Right atrium auricular region (tissue), 2 donors: ENCODE measurements around the gene XRCC2. TPM values are rescaled to one million over a fixed set of nuclear protein-coding genes. Genes with fewer than 3 reads are reported as not detected.

Experiments
- DNase-seq: peaks from one replicate; pipeline ENCODE4 v3.0.0-alpha.2; 2019; ENCODE audit warnings: low spot score
- H3K27ac ChIP-seq, 2 donors: fragments of 200-600 bp; sonication (generic); 1 replicate in 1 of 2; 2 replicates in 1 of 2; pipeline ENCODE4 v1.5.1; 2016 to 2019
- H3K27me3 ChIP-seq, 2 donors: fragments of 200-600 bp; sonication (generic); one replicate each; pipeline versions ENCODE4 v1.5.1 to v1.6.0; 2017 to 2019
- H3K36me3 ChIP-seq: fragments of 200-600 bp; sonication (generic); one replicate; pipeline ENCODE4 v1.5.1; 2016
- H3K4me1 ChIP-seq, 2 donors: fragments of 200-600 bp; sonication (generic); one replicate each; pipeline versions ENCODE4 v1.5.1 to v1.6.0; 2017 to 2019
- H3K4me3 ChIP-seq, 2 donors: fragments of 200-600 bp; sonication (generic); 1 replicate in 1 of 2; 2 replicates in 1 of 2; pipeline ENCODE4 v1.5.1; 2017 to 2019; ENCODE audit warnings: mild to moderate bottlenecking in 1 of 2, moderate library complexity in 1 of 2
- H3K9me3 ChIP-seq, 2 donors: fragments of 200-600 bp; sonication (generic); one replicate each; pipeline ENCODE4 v1.5.1; 2019
- CTCF ChIP-seq, 2 donors: fragments of 200-600 bp; sonication (generic); IDR thresholded peaks; one replicate each; pipeline ENCODE4 v1.5.1; 2019; ENCODE audit warnings: antibody characterized with exemption in 2 of 2
- total RNA-seq, 2 donors: library from RNA; depleted of rRNA; stranded (reverse); fragments of >200 nt; gene quantifications; one replicate each; pipeline ENCODE4 v1.1.0, GENCODE V29; 2016

Gene XRCC2
- total RNA-seq, 2 donors from 2014 or later, result 0.20 to 0.48 TPM

DNA sequence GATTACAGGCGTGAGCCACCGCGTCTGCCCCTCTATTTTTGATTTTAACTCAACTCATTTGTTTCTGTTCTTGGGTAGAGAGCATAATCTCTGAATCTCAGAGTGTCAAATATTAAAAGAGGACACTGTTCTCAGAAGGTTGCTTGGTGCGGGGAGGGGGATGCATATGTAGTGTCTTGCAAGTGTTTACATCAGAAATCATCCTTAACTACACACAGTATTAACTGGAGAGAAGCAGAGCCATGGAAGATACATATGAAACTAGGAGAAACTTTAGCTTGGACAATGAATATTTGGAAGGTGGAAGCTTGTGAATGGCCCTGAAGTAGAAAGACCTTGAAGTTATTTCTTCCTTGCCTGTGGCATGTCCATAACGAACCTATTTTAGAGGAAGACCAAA, 57.5 kb downstream of the XRCC2 start:
- H3K36me3 ChIP-seq, result no peaks in the 10 kb centered on the region
- H3K4me1 ChIP-seq, result peaks cover 0 to 5% of the 10 kb centered on the region in 2 donors
- H3K4me3 ChIP-seq, result no peak overlapping the region
- H3K9me3 ChIP-seq, result no peaks in the 10 kb centered on the region
- no peaks in the 10 kb centered on the region for H3K27me3 ChIP-seq
- H3K27ac ChIP-seq, result no peak overlapping the region
- no peak for DNase-seq
- TF ChIP-seq CTCF (IDR thresholded peaks at IDR 0.05), result no peak

GRCh38 chr7:152617056-152617455, 58.9 kb downstream of the XRCC2 start:
- no peak overlapping the region for H3K4me3 ChIP-seq
- H3K9me3 ChIP-seq, result no peaks in the 10 kb centered on the region
- peaks cover 0 to 5% of the 10 kb centered on the region in 2 donors for H3K4me1 ChIP-seq
- TF ChIP-seq CTCF (IDR thresholded peaks at IDR 0.05), result no peak
- no peaks in the 10 kb centered on the region for H3K27me3 ChIP-seq
- no peaks in the 10 kb centered on the region for H3K36me3 ChIP-seq
- no peak for DNase-seq
- H3K27ac ChIP-seq, result no peak overlapping the region

DNA sequence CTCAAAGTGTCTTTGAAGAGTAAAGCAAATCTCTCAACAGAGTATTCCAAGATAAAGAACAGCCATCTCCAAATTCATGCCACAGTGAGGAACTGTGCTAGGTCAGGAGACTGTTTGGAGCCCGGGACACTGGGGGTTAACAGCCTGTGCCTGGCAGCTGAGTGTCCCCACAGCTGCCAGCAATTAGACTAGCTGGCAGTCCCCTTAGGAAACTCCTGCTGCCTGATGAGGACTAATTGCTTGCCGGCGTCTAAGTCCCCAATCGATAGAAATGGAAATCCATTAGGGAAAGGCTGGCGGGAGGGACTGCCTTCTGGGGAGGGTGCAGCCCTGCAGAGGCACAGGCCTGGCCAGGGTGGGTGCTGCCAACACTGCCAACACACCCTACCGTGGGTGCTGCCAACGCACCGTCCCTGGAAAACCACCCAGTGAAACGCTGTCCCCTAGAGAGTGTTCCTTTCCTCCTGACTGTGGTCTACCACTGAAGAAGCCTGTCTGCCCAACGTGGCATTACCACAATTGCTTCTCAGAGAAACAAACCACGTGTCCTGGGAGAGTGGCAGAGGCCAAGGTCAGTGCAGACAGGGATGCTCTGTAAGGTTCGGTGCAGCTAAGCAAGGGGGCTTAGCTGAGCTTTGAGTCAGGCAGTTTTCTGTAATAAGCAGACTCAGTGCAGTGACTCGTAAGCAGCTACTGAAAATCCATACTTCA, 60.8 kb downstream of the XRCC2 start:
- Histone ChIP-seq H3K9me3 (no peaks in the 10 kb centered on the region), H3K27ac (no peak overlapping the region), H3K4me1 (peaks cover 0 to 5% of the 10 kb centered on the region in 2 donors), H3K4me3 (no peak overlapping the region), H3K27me3 (no peaks in the 10 kb centered on the region), H3K36me3 (no peaks in the 10 kb centered on the region)
- no peak for TF ChIP-seq CTCF (IDR thresholded peaks at IDR 0.05)
- DNase-seq, result no peak

- Histone ChIP-seq H3K27me3 (no peaks in the 10 kb centered on the region), H3K4me1 (no peaks in the 10 kb centered on the region), H3K36me3 (no peaks in the 10 kb centered on the region), H3K9me3 (no peaks in the 10 kb centered on the region), H3K27ac (no peak overlapping the region), H3K4me3 (no peak overlapping the region)
- TF ChIP-seq CTCF (IDR thresholded peaks at IDR 0.05), result no peak
- no peak for DNase-seq
Measured at GRCh38 chr7:152608656-152609055, 67.3 kb downstream of the XRCC2 start.

- Histone ChIP-seq H3K4me3 (no peak overlapping the region), H3K27me3 (no peaks in the 10 kb centered on the region), H3K4me1 (no peaks in the 10 kb centered on the region), H3K27ac (no peak overlapping the region), H3K9me3 (no peaks in the 10 kb centered on the region), H3K36me3 (no peaks in the 10 kb centered on the region)
- no peak for DNase-seq
- TF ChIP-seq CTCF (IDR thresholded peaks at IDR 0.05), result no peak
Measured at GRCh38 chr7:152608208-152608607, 67.7 kb downstream of the XRCC2 start.

DNA sequence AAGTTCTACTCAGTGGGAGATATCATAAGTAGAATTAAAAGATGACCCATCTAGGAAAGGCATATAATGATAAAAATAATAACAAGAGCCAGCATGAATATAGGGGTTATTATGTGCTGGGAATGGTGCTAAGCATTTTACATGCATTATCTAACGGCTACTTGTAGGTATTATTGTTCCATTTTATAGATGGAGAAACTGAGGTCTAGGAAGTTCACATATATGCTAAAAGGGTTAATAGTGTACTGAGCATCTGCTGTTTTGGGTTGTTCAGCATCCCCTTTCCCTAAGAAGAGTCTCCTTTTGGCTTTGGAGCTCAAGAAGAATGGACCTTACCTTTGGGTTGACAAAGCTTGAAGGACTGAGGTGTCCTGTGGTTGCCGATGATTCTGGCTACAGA, 68.9 kb downstream of the XRCC2 start:
- no peaks in the 10 kb centered on the region for H3K9me3 ChIP-seq
- no peaks in the 10 kb centered on the region for H3K27me3 ChIP-seq
- no peak overlapping the region for H3K27ac ChIP-seq
- no peak overlapping the region for H3K4me3 ChIP-seq
- H3K36me3 ChIP-seq, result no peaks in the 10 kb centered on the region
- no peaks in the 10 kb centered on the region for H3K4me1 ChIP-seq
- peak; percentile 40 for DNase-seq
- TF ChIP-seq CTCF (IDR thresholded peaks at IDR 0.05), result no peak
